ENCODE data around the gene SPR.
A peak's percentile ranks its signal among the peaks of the same experiment; 100 is the strongest.
"Not testable (repeated sequence)": the region's sequence is repeated elsewhere in the genome, so short reads cannot be mapped to it uniquely, and the experiment has no call there.

SPR gene

GRCh38 chr2:72889991-72890390 is 2.8 kb downstream of the SPR start:
- no peak for DNase-seq

- no peak for DNase-seq
Observed at GRCh38 chr2:72891091-72891818, 4.0 kb downstream of the SPR start.

- DNase-seq = peak; percentile 21
Observed at GRCh38 chr2:72892506-72893173, 5.4 kb downstream of the SPR start.

GRCh38 chr2:72893594-72894319 is 6.5 kb downstream of the SPR start:
- DNase-seq = no peak

- DNase-seq = no peak
Observed at GRCh38 chr2:72894514-72894913, 7.3 kb downstream of the SPR start.

- DNase-seq = no peak
Observed at GRCh38 chr2:72895154-72895553, 7.9 kb downstream of the SPR start.

- DNase-seq = no peak
Observed at GRCh38 chr2:72895759-72896281, 8.6 kb downstream of the SPR start.

GRCh38 chr2:72896446-72896845 is 9.2 kb downstream of the SPR start:
- no peak for DNase-seq

GRCh38 chr2:72897785-72898584 is 10.8 kb downstream of the SPR start:
- no peak for DNase-seq

GRCh38 chr2:72898585-72898906 is 11.3 kb downstream of the SPR start:
- no peak for DNase-seq

GRCh38 chr2:72900191-72900825 is 13.1 kb downstream of the SPR start:
- DNase-seq = no peak

- no peak for DNase-seq
Observed at GRCh38 chr2:72901426-72901825, 14.2 kb downstream of the SPR start.

- not testable (repeated sequence) for DNase-seq
Observed at GRCh38 chr2:72907369-72907768, 20.2 kb downstream of the SPR start.

- DNase-seq = no peak
Observed at GRCh38 chr2:72908741-72909140, 21.5 kb downstream of the SPR start.

GRCh38 chr2:72911256-72911655 is 24.0 kb downstream of the SPR start:
- DNase-seq = no peak

- no peak for DNase-seq
Observed at GRCh38 chr2:72913486-72914205, 26.4 kb downstream of the SPR start.

GRCh38 chr2:72914206-72914559 is 27.0 kb downstream of the SPR start:
- DNase-seq = no peak

- no peak for DNase-seq
Observed at GRCh38 chr2:72914589-72915319, 27.5 kb downstream of the SPR start.

GRCh38 chr2:72915320-72915906 is 28.2 kb downstream of the SPR start:
- DNase-seq = no peak

GRCh38 chr2:72915907-72916742 is 28.9 kb downstream of the SPR start:
- DNase-seq = peak; percentile 50

All from stimulated activated naive CD4-positive, alpha-beta T cell treated with Interleukin-2 at 50 U/mL for 16 hours (primary cell).